GM21786 (cell line): ENCODE results near the gene PSMC4.
"Not testable (repeated sequence)": the region's sequence is repeated elsewhere in the genome, so short reads cannot be mapped to it uniquely, and the experiment has no call there.

ENCODE experiments used
- ATAC-seq: cut with Tn5 transposase; IDR thresholded peaks from one replicate; pipeline ENCODE4 v1.9.1; 2021; ENCODE audit not compliant: unreplicated experiment

Gene PSMC4

DNA sequence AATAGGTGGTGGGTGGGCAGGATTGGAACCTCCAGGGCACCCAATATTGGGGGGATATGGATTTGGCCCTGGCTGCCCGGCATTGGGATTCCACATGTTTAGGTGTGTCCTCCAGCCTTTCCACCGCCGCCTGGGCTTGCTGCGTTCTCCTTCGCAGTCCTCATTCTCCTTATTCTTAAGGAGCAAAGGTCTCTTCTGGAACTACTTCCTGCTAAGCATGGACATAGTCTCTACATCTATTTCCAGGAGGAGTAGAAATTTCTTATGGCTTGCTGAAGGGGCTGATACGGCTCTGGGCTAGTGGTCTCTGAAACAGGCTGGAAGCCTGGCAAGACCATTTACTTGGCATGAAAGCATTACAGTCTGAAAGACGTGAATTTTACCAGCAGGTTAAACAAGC is 27.4 kb upstream of the PSMC4 start:
- ATAC-seq = no peak

DNA sequence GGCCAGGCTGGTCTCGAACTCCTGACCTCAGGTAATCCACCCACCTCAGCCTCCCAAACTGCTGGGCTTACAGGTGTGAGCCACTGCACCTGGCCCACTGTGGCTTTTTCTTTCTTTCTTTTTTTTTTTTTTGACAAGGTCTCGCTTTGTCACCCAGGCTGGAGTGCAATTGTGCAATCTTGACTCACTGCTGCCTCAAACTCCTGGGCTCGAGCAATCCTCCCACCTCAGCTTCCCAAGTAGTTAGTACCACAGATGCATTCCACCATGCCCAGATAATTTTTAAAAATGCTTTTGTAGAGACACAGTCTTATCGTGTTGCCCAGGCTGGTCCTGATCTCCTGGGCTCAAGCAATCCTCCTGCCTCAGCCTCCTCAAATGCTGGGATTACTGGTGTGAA is 24.4 kb upstream of the PSMC4 start:
- ATAC-seq = no peak

DNA sequence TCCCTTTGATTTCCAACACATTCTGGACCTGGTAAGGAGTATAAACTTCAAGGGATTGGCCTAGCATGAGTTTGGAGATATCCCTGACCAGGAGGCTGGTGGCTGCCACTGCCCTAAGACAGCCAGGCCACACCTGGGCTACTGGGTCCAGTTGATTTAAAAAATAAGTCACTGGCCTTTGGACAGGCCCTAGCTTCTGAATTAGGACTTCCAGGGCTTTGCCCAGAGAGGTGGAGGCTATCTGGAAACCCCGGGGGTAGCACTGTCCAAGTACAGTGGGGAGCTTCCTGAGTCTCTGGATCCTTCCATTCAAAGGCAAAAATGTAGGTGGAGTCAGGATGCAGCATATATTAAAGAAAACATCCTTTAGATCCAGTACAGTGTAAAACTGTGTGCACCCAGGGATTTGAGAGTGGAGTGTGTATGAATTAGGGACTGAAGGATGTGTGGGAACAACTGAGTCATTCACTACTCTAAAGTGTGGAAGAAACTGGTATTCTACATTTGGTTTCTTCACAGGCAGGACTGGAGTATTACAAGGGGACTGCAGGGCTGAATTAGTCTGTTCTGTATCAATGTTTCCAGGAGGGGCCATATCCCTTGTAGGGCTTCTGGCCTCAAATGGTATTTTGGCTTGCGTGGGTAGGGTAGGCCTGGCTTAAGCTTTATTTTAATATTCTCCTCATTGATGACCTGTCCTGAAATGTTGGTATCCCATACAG is 21.8 kb upstream of the PSMC4 start:
- ATAC-seq = no peak

DNA sequence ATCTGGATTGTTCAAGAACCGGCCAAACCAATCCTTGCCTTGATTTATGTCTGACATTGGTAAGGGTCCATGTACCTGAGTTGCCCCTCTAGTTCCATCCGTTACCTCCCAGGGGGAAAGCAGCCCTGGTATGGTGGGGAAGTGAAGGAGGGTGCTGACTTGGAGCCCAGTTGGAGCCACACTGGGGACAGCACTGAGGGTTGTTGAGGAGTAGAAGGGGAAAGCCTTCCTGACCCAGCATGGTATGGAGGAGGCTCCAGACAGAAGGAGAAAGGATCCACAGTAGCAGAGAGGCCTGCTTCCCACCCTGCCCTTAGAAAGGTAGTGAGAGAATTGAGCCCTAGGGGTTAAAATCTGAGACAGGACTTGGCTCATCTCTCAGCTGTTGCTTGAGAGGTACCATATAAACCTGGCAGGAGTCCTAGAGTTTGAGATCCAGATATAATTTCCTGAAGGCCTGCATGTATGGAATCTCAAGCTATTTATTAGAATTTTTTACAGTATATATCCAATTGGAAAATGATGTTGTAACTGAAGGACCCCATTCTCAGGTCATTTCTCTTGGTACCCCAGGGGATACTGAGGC is 19.8 kb upstream of the PSMC4 start:
- no peak for ATAC-seq

DNA sequence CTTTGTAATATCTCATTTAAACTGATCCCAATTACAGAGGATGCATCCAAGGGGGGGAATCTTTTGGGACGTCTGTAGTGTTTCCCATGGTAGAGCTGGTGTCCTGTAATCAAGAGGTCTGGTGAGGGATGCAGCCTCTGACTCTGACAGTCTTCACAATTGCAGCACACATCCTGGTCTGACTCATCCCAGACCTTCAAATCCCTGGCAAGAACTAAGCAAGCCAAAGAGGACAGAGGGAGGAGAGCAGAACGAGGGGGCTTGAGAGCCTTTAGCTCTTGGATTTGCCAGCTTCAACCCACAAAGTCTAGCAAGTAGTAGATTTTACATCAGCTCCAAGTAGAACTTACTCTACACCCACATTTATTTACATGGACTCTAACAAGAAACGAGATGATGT is 19.3 kb upstream of the PSMC4 start:
- ATAC-seq = no peak

GRCh38 chr19:39953915-39954314 is 17.1 kb upstream of the PSMC4 start:
- no peak for ATAC-seq

GRCh38 chr19:39957886-39958285 is 13.1 kb upstream of the PSMC4 start:
- not testable (repeated sequence) for ATAC-seq

DNA sequence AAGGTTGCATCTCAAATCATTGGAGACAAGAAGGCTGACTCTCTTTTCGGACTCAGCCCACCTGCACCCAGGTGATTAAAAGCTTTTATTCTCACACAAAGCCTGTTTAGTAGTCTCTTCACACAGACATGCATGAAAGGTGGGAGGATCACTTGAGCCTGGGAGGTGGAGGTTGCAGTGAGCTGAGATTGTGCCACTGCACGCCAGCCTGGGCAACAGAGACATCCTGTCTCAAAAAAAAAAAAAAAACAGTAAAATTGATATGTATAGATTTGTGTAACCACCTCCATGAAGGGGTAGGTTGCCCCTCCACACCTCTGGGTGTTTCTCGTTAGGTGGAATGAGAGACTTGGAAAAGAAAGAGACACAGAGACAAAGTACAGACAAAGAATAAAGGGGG is 12.0 kb upstream of the PSMC4 start:
- ATAC-seq = not testable (repeated sequence)

DNA sequence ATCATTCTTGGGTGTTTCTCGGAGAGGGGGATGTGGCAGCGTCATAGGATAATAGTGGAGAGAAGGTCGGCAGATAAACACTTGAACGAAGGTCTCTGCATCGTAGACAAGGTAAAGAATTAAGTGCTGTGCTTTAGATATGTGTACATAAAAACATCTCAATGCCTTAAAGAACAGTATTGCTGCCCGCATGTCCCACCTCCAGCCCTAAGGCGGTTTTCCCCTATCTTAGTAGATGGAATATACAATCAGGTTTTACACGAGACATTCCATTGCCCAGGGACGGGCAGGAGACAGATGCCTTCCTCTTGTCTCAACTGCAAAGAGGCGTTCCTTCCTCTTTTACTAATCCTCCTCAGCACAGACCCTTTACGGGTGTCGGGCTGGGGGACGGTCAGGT is 11.6 kb upstream of the PSMC4 start:
- ATAC-seq = not testable (repeated sequence)

- ATAC-seq = no peak
Observed at GRCh38 chr19:39963898-39964297, 7.1 kb upstream of the PSMC4 start.

- ATAC-seq = no peak
Observed at GRCh38 chr19:39966617-39967016, 4.3 kb upstream of the PSMC4 start.

- no peak for ATAC-seq
Observed at GRCh38 chr19:39967561-39967960, 3.4 kb upstream of the PSMC4 start.

GRCh38 chr19:39968789-39969188 is 2.2 kb upstream of the PSMC4 start:
- no peak for ATAC-seq

DNA sequence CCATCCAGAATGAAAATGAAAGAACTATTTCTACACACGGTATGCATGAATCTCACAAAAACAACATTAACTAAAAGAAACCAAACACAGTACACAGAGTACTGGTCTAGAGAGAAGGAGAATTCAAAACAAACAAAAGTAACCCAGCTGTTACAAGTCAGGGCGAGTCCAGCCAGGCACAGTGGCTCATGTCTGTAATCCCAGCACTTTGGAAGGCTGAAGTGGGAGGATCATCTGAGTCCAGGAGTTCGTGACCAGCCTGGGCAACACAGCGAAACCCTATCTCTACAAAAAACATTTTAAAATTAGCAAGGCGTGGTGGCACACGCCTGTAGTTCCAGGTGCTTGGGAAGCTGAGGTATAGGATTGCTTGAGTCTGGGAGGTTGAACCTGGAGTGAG is 1.7 kb upstream of the PSMC4 start:
- no peak for ATAC-seq

DNA sequence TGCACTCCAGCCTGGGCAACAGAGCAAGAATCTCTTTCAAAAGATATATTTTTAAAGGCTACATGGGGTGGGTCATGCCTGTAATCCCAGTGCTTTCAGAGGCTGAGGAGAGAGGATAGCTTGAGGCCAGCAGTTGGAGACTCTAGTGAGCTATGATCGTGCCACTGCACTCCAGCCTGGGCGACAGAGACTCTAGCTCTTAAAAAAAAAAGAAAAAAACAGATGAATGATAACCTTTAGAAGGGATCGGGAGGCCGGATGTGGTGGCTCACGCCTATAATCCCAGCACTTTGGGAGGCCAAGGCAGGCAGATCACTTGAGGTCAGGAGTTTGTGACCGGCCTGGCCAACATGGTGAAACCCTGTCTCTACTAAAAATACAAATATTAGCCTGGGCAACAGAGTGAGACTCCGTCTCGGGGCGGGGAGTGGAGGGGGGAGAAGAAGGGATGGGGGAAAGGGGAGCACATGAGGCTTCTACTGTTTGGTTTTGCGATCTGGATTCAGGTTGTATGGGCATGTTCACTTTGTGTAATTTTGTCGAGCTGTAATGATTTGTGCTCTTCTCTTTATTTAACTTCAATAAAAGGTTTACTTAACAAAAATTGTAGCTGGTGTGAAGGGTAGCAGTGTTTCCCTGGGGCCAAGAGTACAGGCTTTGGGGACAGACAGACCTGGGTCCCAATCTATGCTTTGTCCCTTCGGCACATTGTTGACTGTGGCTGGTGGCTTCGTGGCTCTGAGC is 1.1 kb upstream of the PSMC4 start:
- ATAC-seq = no peak

DNA sequence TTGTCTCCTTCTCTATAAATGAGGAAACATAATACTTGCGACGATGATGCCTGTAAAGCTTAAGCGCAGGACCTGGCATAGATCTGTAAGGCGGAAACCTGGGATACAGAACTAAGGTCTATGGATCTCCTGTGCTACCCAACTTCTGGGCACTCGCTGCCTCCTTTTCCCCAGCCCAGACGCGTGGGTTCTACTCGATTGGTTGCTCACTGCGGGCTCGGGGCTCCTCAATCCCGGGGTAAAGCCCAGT is 615 bp upstream of the PSMC4 start:
- no peak for ATAC-seq

GRCh38 chr19:39971380-39972035 is 543 bp downstream of the PSMC4 start:
- no peak for ATAC-seq

- ATAC-seq = no peak
Observed at GRCh38 chr19:39974377-39975155, 3.6 kb downstream of the PSMC4 start.

DNA sequence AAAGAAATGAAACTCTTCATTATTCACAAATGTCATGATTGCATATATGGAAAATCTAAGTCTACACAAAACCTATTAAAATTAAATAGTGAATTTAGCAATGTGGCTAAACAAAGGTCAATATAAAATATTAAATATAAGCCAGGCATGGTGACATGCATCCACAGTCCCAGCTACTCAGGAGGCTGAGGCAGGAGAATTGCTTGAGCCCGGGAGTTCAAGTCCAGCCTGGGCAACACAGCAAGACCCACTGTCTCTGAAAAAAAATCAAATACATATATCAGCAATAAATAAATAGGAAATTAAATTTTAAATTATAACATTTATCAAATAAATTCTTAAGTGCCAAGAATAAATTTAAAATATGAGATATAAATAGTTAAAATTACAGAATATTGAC is 11.9 kb downstream of the PSMC4 start:
- ATAC-seq = no peak

DNA sequence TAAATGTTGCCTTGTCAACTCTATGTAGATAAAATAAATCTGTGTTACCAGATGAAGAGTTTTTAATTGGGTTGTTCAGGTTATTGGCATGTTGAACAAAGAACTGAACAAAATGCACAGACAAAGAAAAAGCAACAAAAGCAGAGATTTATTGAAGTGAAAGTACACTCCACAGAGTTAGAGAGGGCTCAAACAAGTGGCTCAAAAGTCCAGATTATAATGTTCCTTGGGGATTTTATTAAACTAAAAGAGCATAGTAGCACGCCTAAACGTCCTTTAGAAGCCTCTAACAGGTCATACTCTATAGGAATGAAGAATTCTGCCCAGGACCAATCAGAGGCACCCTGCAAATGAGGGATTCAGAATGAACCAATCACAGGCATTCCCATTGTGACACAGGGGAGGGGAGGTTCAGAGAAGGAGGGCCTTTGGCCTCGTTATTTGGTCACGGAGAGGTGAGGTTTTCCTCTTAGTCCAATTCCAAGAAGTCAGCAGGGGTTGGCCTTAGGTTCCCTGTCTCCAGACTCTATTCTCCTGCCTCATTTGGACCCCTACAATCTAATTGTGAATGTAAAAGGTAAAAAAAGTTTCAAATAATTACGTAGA is 12.8 kb downstream of the PSMC4 start:
- ATAC-seq = no peak

GRCh38 chr19:39986643-39987042 is 15.7 kb downstream of the PSMC4 start:
- no peak for ATAC-seq
